Sigmoid colon (tissue), 4 donors: Measurements from ENCODE around the gene SHC3.

ENCODE experiments used
- CTCF ChIP-seq, 4 experiments: fragments of 450-650 bp in 3 of 4; fragments of 200-600 bp in 1 of 4; IDR thresholded peaks; one replicate each; pipeline ENCODE4 v1.5.1; 2016 to 2019; ENCODE audit warnings: antibody characterized with exemption in 4 of 4, mild to moderate bottlenecking in 3 of 4, moderate library complexity in 2 of 4
- EP300 ChIP-seq, 4 donors: sonication (generic); formaldehyde crosslinking; IDR thresholded peaks; one replicate each; pipeline ENCODE4 v1.6.1; 2017; ENCODE audit warnings: antibody characterized with exemption in 4 of 4
- POLR2A ChIP-seq, 2 donors: fragments of 450-650 bp; IDR thresholded peaks; one replicate each; pipeline ENCODE4 v1.6.1; 2016; ENCODE audit warnings: antibody characterized with exemption in 2 of 2, mild to moderate bottlenecking in 2 of 2, moderate library complexity in 2 of 2
- POLR2AphosphoS5 ChIP-seq, 4 donors: sonication (generic); formaldehyde crosslinking; IDR thresholded peaks; one replicate each; pipeline ENCODE4 v1.6.1; 2017; ENCODE audit warnings: antibody characterized with exemption in 4 of 4

- TF ChIP-seq POLR2AphosphoS5 (IDR thresholded peaks at IDR 0.05) (no peak), CTCF (IDR thresholded peaks at IDR 0.05) (no peak), POLR2A (IDR thresholded peaks at IDR 0.05) (no peak), EP300 (IDR thresholded peaks at IDR 0.05) (no peak)
Observed at GRCh38 chr9:89060790-89061189, 117.8 kb downstream of the SHC3 start.
